UCSD-AML1 (cell line): Measurements from ENCODE around the gene GAB2.
"Not testable (repeated sequence)": the region's sequence is repeated elsewhere in the genome, so short reads cannot be mapped to it uniquely, and the experiment has no call there.

Experiments used
- DNase-seq: peaks from one replicate; lab custom pipeline; 2025; ENCODE audit not compliant: unreplicated experiment; lab: John Stamatoyannopoulos, UW

The GAB2 gene

GRCh38 chr11:78370406-78371172 is 47.0 kb downstream of the GAB2 start:
- DNase-seq, result no peak

GRCh38 chr11:78365381-78365792 is 52.2 kb downstream of the GAB2 start:
- DNase-seq, result no peak

DNA sequence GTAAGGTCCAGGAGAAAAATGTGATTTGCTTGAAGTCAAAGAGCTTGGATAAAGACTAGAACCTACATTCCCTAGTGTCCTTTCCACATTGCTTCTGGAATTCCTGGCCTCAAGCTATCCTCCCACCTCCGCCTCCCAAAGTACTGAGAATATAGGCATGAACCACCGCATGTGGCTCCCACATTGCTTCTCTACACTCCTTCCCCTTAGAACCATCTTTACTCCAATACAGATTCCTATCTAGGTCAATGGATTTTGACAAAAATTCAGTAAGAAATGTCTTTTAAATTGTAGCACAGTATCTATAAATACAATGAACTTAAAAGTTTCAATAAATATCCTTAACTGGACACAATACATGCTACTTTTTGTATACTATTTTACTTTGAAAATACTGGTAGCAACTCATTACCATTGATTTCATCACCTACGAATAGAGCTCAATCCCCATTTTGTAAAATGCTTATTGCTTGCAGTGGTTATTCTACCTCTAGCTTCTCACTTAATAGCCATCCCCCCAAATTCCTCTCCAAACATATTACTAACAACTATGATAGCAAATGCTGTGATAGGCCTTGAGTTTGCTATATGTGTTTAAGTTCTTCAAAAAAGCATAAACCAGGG is 53.4 kb downstream of the GAB2 start:
- DNase-seq, result no peak

DNA sequence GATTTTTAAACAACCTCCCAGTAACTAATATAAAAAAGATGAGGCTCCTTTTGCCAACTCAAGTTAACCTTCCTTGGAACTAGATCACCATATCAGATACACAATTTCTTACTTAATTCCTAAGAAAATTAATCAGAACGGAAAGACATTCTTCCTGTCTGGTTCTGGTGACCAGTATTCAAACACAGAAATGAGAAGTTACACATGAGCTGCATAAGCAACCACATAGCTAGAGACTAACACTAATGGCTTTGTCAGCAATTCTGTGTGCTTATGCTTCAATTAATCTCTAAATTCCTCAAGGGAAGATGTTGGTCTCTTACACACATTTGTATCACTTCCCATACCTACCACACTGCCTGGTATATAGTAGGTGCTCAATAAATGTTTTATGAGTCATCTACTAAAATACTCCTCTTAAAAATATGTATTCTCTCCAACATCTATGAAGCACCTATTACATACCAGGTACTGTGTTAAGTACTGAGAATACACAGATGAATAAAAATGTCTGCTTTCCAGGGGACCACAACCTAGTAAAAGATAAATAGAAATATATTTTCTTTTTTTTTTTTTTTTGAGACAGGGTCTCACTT is 54.5 kb downstream of the GAB2 start:
- no peak for DNase-seq

- no peak for DNase-seq
Observed at GRCh38 chr11:78361228-78361627, 56.4 kb downstream of the GAB2 start.

DNA sequence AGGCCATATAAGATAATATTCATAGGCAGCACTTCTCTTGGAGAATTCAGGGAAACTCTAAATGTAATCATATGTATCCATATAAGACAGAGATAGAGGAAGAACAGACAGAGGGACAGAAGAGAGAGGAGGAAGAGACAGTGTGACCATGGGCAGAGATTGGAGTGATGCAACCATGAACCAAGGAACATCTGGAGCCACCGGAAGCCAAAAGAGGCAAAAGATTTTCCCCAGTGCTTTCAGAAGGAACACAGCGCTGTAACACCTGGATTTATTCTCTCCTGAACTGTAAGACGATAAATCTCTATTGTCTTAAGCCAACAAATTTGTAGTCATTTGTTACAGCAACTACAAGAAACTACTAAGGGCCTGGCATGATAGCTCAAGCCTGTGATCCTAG is 57.7 kb downstream of the GAB2 start:
- no peak for DNase-seq

DNA sequence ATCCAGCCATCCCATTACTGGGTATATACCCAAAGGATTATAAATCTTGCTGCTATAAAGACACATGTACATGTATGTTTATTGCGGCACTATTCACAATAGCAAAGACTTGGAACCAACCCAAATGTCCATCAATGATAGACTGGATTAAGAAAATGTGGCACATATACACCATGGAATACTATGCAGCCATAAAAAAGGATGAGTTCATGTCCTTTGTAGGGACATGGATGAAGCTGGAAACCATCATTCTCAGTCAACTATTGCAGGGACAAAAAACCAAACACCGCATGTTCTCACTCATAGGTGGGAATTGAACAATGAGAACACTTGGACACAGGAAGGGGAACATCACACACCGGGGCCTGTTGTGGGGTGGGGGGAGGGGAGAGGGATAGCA is 59.7 kb downstream of the GAB2 start:
- not testable (repeated sequence) for DNase-seq

DNA sequence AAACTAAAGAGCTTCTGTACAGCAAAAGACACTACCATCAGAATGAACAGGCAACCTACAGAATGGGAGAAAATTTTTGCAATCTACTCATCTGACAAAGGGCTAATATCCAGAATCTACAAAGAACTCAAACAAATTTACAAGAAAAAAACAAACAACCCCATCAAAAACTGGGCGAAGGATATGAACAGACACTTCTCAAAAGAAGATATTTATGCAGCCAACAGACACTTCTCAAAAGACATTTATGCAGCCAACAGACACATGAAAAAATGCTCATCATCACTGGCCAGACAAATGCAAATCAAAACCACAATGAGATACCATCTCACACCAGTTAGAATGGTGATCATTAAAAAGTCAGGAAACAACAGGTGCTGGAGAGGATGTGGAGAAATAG is 60.2 kb downstream of the GAB2 start:
- DNase-seq, result not testable (repeated sequence)

DNA sequence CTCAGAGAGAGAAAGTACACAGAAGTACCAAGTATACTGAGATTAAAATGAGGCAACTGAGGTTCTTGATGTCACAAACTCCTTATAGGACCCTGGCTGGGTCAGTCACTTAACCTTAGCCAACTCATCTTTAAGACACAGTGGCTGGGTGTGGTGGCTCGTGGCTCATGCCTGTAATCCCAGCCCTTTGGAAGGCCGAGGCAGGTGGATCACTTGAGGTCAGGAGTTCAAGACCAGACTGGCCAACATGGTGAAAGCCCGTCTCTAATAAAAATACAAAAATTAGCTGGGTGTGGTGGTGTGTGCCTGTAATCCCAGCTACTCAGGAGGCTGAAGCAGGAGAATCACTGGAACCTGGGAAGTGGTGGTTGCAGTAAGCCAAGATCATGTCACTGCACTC is 61.9 kb downstream of the GAB2 start:
- not testable (repeated sequence) for DNase-seq

GRCh38 chr11:78355309-78355705 is 62.3 kb downstream of the GAB2 start:
- DNase-seq, result no peak

DNA sequence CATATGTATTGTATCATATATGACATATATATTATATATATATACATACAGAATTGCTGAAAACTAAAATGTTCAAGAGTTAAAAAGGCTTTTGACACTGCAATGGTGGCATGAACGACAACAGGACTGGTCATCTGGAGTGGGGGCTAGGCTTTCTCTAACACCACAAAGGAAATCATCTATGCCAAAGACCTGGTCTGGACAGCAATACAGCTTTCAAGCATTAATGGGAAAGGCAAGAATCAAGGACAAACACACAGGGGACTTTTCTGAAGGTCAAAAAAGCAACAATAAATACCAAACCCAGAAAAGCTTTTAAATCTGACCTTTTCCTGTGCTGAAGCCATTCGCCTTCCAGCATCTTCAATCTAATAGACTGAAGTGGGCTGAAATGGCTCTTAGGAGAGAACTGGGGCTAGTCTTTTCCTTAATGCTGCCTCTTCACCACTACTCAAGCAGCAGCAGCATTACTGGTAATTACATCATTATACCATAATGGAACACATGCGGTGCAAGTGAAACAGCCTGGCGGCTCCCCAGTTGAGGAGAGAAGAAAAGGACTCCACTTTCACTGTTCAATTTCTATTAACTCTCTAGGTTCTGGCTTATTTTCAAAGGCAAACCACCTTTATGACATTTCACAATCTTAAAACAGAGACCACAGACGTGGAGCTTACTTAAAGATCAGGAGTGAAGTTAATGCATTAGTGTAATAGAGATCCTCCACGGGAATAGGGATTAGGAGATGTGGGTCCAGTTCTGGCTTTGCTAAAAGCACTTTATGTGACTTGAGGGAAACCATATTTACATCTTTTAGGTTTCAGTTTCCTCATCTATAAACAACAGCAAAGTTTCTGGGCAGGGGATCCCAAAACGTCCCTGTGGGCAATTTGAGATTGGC is 63.0 kb downstream of the GAB2 start:
- no peak for DNase-seq

DNA sequence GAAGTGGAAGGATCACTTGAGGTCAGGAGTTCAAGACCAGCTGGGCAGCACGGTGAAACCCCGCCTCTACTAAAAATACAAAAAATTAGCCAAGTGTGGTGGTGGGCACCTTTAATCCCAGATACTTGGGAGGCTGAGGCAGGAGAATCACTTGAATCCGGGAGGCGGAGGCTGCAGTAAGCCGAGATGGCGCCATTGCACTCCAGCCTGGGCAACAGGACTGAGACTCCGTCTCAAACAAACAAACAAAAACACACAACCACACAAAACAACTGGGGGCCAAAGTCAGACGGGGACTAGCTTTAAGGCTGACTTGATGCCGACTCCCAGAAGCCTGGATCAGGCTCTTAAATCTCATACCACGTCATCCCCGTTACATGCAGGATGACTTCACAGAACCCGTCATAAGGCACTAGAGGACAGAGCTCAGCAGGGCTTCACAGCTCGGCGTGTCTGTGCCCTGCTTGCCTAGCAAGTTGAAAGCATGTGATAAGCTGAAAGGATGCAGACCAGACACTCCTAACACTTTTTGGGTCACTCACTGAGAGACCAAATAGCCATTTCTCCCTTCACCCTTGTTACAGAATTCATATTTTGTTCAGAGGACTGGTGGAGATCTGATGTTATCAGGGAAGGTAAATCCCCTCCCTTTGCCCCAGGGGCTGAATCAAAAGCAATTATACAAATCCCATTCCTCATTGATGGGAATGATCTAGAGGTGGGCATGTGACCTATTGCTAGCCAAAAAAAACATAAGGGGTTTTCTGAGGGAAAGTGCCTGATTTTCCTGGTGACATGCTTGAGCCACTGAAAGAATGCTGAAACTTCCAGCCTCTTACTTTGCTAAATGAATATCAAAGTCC is 65.4 kb downstream of the GAB2 start:
- DNase-seq, result no peak

DNA sequence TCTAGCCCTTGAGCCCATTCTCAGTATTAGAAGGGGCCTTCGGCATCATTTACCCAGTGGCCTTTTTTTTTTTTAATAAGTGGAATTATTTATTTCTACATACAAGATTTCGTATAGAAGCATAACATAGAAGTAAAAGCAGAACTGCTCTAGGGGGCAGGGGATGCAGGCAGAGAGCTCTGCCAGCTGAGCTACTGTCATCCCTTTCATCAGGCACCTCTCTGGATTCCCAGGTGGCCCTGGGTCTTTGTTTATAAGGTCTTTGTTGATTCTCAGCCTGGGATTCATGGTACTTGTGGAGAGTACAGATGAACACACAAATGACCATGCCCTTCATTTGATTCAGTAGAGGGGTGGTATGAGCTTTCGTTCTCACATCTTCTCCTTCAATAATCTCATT is 66.4 kb downstream of the GAB2 start:
- DNase-seq, result no peak

DNA sequence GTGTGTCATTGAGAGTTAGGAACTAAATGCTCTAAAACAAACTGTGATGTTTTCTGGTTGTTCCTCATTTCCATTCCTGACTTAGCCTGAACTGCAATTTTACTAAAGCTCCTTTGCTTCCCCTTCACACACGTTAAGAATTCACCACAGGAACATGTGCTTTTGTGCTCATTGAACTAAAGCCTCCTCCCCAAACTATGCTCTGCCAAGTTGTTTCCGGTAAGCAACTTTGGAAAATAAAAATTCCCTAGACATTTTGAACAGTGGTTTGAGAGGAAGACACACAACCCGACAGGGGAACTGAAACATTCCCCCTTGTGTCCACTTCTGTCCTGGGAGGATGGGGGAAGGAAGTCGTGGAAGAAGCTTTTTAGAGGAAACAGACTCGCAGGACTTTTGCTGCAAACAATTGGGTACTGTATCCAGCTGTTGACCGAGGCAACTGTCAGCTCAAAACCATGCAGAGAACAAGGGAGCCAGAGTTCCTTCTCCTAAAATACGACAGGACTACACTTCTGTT is 66.9 kb downstream of the GAB2 start:
- peak; percentile 41 for DNase-seq

DNA sequence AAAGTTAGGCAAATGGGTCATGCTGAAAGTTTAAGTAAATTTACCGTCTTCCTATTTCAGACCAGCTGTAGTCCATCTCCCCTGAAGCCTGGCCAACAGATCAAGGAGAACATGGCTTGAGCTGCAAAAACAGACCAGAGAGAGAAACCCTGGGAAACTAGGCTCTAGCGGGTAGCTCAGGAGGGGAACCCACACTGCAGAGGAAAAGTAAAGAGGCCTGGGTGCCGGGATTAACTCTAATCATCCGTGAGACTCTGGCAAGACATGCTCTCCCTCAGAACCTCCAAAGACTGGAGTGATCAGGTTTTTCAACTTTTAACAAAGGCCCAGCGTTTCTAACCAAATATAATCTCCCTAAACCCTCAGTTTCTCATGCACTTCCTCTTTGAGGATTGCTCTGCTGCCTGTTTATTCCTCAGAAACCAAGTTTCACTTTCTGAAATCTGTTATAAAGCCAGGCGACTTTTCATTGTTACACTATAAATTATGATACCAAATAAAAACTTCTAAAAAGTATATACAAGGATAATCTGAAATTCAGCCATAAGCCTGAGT is 67.5 kb downstream of the GAB2 start:
- peak; percentile 38 for DNase-seq

DNA sequence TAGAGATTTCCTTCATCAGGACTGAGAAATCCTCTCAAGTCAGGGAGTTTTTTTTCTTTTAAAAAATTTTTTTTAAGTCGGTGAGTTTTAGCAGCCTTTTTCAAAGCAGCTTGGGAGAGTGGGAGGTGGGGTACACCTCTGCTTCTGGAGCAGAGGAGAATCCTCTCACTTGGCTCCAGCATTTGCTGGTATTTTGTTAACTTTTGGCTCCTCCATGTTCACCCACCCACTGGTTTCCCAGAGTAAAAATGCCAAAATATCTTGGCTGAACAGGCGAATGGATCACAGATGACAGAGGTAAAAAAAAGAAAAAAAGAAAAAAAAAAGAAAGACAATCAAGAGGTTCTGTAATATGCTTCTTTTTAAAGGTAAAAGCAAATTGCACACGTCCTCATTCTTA is 68.0 kb downstream of the GAB2 start:
- DNase-seq, result no peak

GRCh38 chr11:78349114-78349513 is 68.5 kb downstream of the GAB2 start:
- DNase-seq, result no peak

DNA sequence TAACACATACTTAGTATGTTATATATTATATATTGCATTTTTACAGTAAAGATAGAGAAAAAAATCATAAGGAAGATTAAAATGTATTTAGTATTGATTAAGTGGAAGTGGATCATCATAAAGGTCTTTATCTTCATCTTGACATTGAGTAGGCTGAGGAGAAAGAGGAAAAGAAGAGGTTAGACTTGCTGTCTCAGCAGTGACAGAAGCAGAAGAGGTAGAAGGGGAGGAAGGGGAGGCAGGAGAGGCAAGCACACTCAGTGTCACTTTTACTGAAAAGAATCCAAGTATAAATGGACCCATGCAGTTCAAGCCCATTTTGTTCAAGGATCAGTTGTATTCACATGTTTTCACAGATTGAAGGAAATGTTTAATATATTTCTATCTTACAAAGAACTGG is 69.7 kb downstream of the GAB2 start:
- DNase-seq, result no peak

DNA sequence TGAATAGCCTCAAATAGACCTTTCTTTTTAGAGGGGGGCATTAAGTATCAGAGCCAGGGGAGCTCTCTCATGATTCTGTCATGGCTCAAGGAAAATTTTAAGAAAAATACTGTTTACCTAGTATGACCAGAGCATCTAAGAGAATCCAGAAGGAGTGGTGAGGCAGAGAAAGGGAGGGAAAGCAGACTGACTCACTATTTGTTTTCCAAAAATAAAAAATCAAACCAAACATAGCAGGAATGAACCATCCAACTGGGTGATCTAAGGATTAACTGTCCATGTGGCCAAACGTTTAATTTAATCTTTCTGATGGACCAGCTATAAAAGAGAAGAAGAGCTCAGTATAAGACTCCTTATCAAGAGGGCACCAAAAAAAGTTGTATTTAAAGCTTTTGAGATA is 70.8 kb downstream of the GAB2 start:
- no peak for DNase-seq

DNA sequence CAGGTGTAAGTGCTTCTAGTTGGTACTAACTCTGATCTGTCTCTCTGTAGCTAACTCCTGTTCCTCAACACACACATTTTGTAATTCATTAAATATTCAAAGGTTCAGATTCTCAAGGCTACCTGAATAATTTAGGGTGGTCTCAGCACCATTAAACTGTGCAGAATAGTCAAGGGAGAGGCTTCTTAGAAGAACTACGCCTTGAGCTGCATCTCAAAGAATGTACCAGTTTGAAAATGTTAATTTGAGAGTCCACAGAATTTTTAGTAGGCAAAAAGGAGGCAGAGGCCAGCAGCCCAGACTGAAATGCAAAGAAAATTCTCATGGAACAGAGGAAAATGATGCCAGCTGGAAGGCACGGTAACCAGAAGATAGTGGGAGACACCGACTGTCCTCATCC is 72.2 kb downstream of the GAB2 start:
- DNase-seq, result no peak
